Ishikawa (cell line): Measurements from ENCODE around the gene KIAA1671.

Source experiments
- CEBPB ChIP-seq: IDR thresholded peaks from 2 replicates; pipeline ENCODE4 v1.6.1; 2012
- RAD21 ChIP-seq: IDR thresholded peaks from 2 replicates; pipeline ENCODE4 v1.6.1; 2012; ENCODE audit warnings: low read depth

DNA sequence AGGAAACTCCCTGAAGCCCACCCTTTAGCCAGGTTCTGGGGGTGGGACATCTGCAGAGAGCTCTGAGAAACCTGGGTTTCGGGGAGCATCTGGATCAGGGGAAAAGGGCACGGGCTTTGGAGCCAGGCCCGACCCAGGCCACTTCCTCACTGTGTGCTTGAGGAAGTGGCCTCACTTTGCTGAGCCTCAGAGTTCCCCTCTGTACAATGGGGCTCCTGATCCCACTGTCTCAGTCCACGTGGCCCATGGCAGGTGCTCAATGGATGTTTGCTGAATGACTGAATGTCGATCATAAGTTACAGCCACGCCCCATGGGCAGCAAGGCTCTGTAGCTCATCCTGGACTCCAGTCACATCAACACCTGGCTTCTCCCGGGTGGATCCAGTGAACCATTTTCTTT lies 248.5 kb downstream of the KIAA1671 start:
- TF ChIP-seq CEBPB (no peak), RAD21 (no peak)
